H7 (cell line): ENCODE results near the gene UST. TPM values are rescaled to one million over a fixed set of nuclear protein-coding genes. Genes with fewer than 3 reads are reported as not detected.
A peak's percentile ranks its signal among the peaks of the same experiment; 100 is the strongest.

Source experiments
- DNase-seq: peaks from one replicate; pipeline ENCODE4 v3.0.0; 2012
- H3K27me3 ChIP-seq: 2 replicates; pipeline ENCODE4 v1.6.0; 2011; ENCODE audit warnings: mild to moderate bottlenecking, low read length; ENCODE audit not compliant: control insufficient read depth, insufficient read depth
- H3K36me3 ChIP-seq: replicated peaks from 2 replicates; pipeline ENCODE4 v1.5.1; 2011; ENCODE audit warnings: low read length; ENCODE audit not compliant: control insufficient read depth, insufficient read depth
- H3K4me3 ChIP-seq: 2 replicates; pipeline ENCODE4 v1.5.1; 2011; ENCODE audit warnings: low read depth, mild to moderate bottlenecking, control low read depth, low read length, moderate library complexity; ENCODE audit not compliant: insufficient read depth
- total RNA-seq: library from RNA; depleted of rRNA; stranded (reverse); fragments of >200 nt; shearing (Covaris generic); gene quantifications from 2 replicates; pipeline ENCODE4 v1.2.3, GENCODE V29; 2014

The UST gene
- total RNA-seq, 1 experiment from 2014 or later: 32.6 TPM

DNA sequence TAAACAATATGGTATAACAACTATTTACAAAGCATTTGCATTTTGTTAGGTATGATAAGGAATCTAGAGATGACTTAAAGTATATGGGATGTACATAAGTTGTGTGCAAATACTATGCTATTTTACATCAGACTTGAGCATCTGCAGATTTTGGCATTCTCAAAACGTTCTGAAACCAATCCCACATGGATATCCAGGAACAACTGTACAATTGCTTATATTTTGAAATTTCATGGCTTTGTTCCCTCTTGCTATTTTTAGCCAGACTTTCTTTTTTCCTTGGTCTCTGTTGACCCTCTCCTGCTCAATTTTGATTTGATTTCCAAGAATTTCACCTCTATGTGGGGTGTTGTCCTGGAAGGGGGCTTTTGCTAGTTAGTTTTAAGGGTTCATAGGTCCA is 32.9 kb upstream of the UST start:
- H3K4me3 ChIP-seq: no peak overlapping the region
- no peaks in the 10 kb centered on the region for H3K36me3 ChIP-seq
- no peaks in the 10 kb centered on the region for H3K27me3 ChIP-seq
- no peak for DNase-seq

DNA sequence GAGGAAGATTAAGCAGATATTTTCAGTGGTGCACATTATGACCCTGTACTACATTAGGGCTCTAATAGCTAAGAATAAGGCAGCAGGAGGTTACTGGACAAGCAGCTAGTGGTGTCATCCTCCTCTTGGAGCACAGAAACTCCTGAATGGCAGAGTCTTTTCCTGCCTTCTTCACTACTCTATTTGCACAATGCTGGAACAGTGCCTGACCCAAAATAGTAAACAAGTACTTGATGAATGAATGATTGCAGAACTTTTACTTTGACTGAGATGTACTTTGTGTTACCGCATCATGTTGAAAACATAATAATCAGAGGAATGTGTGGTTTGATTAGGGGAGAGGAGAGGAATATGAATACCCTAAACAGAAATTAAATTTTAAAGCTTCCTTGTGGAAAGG is 30.0 kb upstream of the UST start:
- DNase-seq: no peak
- Histone ChIP-seq H3K4me3 (no peak overlapping the region), H3K27me3 (no peaks in the 10 kb centered on the region), H3K36me3 (no peaks in the 10 kb centered on the region)

DNA sequence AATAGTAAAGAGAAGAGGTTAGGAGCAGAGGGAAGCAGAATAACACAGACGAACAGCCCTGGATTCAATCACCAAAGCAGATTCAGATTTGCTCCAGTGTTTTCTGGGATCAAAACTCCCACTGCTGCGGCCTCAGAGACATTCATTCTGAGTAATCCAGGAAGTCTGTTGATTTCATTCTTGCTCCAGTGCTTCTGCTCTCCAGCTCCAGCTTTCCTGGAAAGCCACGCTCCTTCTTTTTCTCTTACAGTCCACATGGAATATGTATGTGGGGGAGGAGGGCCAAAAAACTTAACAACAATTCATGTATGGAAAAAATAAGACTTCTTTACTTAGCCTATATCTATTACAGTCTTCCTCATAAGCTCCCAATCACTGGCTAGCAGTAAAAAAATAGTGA is 26.4 kb upstream of the UST start:
- no peak for DNase-seq
- no peaks in the 10 kb centered on the region for H3K27me3 ChIP-seq
- H3K4me3 ChIP-seq: no peak overlapping the region
- no peaks in the 10 kb centered on the region for H3K36me3 ChIP-seq

DNA sequence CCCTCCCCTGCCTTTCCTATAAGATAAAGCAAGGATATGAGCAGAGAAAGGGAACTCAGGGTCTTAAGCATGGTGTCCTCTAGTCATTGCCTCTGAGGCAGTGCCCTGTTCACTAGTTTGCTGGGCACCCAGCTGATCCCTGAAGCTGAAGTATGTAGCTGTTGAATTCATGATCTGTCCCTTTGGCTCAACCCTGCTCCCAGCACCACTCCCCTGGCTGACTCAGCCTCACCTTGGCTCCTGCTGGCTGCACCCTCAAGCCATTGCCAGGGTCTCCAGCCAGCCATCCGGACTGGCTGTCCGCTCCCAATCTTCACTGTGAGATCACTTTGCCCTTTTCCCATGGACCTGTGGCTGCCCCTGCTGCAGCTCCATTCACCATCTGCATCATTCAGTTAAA is 25.9 kb upstream of the UST start:
- Histone ChIP-seq H3K4me3 (no peak overlapping the region), H3K36me3 (no peaks in the 10 kb centered on the region), H3K27me3 (no peaks in the 10 kb centered on the region)
- no peak for DNase-seq

DNA sequence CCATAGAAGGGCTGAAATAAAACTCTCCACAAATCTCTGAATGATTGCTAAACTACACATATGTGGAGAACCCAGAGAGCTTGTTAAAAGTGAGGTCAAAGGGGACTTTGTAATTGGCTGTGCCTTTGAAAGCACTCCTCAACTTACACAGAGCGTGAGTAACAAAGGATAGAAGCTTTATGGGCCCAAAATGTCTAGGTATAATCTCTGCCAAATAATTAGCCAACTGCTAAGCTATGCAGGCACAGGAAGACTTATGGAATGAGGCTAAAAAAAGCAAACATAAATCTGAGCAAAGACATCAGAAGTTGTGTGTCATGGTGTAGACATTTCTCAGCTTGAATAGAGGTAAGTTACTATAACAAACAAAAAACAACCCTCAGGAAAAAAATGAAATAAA is 23.3 kb upstream of the UST start:
- H3K36me3 ChIP-seq: no peaks in the 10 kb centered on the region
- H3K27me3 ChIP-seq: no peaks in the 10 kb centered on the region
- DNase-seq: no peak
- no peak overlapping the region for H3K4me3 ChIP-seq

DNA sequence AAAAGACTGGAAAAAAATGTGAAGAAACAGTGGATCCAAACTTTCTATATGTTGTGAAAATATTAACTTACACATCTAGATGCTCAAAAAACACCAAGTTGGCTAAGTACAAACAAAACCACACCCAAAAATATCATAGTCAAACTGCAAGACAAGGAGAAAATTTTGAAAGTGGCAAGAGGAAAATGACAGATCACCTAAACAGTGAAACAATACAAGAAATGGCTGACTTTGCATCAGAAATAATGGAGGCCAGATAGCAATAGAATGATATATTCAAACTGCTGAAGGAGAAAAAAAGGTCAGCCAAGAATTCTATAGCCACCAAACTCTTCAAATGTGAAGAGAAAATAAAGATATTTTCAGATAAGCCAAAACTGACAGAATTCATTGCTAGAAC is 22.4 kb upstream of the UST start:
- no peak for DNase-seq
- Histone ChIP-seq H3K27me3 (no peaks in the 10 kb centered on the region), H3K4me3 (no peak overlapping the region), H3K36me3 (no peaks in the 10 kb centered on the region)

DNA sequence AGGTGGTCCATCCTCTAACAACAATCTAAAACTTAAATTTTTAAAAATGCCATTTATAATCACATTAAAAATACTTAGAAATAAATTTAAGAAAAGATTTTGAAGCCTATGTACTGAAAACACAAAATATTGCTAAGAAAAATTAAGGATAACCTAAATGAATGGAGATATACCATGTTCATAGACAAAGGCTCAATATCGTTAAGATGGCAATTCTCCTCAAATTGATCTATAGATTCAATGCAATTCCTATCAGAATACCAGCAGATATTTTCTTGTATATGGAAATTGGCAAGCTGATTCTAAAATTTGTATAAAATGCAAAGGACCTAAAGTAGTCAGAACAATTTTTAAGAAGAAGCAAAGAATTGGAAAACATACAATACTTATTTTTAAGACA is 19.7 kb upstream of the UST start:
- DNase-seq: no peak
- no peak overlapping the region for H3K4me3 ChIP-seq
- no peaks in the 10 kb centered on the region for H3K27me3 ChIP-seq
- no peaks in the 10 kb centered on the region for H3K36me3 ChIP-seq

DNA sequence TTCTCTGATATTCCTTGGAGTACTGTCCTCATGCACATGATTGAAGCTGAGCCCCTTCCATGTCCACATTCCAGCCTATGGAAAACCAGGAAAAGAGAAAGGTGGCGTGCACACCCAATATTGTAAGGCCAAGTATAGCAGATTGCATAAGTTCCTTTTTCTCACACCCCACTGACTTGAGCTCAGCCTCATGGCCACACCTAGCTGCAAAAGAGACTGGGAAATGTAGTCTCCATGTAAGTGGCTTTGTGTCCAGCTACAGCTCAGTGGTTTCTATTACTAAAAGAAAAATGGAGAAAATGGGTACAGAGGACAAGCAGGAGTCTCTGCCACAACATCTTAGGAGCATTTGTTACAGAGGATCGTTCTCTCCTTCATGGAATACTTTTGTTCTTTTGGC is 10.8 kb upstream of the UST start:
- no peak overlapping the region for H3K4me3 ChIP-seq
- no peak for DNase-seq
- H3K36me3 ChIP-seq: no peaks in the 10 kb centered on the region
- no peaks in the 10 kb centered on the region for H3K27me3 ChIP-seq

DNA sequence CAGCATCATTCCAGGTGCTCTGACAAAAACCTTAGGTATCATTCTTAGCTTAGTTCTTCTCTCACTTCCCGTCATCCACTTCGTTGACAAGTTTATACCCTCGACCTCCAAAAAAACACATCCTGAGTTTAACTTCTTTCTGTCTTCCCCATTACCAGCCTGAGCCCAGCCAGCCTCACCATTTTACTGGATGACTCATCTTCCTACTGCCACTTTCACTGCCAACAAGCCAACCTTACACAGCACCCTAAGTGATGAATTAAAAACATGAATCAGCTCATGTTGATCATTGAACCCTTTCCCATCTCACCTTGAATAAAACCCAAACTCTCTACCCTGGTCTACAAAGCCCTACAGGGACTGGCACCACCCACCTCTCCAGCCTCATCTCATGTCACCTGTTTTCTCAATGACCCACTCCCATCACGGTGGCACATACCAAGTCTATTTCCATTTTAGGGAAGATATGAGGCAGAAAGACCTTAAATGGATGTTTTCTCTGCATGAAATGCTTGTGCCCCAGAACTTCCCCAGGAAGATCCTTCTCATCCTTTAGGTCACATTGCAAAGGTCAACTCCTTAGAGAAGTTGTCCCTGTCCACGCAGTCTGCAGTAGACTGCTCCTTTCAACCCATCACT is 9.9 kb upstream of the UST start:
- no peak for DNase-seq
- no peaks in the 10 kb centered on the region for H3K36me3 ChIP-seq
- H3K27me3 ChIP-seq: no peaks in the 10 kb centered on the region
- no peak overlapping the region for H3K4me3 ChIP-seq

DNA sequence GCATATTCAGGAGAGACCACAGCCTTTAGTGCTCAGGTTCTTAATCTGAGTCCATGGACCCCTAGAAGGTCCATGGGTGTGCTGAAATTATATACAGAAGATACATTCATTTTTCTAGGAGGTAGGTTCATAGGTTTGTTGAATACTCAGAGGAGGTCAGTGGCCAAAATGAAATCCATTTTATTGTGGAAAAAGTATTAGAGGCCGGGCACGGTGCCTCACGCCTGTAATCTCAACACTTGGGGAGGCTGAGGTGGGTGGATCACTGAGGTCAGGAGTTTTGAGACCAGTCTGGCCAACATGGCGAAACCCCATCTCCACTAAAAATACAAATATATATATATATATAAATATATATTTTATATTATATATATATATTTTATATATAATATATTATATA is 9.0 kb upstream of the UST start:
- H3K36me3 ChIP-seq: no peaks in the 10 kb centered on the region
- H3K27me3 ChIP-seq: no peaks in the 10 kb centered on the region
- no peak for DNase-seq
- H3K4me3 ChIP-seq: no peak overlapping the region

DNA sequence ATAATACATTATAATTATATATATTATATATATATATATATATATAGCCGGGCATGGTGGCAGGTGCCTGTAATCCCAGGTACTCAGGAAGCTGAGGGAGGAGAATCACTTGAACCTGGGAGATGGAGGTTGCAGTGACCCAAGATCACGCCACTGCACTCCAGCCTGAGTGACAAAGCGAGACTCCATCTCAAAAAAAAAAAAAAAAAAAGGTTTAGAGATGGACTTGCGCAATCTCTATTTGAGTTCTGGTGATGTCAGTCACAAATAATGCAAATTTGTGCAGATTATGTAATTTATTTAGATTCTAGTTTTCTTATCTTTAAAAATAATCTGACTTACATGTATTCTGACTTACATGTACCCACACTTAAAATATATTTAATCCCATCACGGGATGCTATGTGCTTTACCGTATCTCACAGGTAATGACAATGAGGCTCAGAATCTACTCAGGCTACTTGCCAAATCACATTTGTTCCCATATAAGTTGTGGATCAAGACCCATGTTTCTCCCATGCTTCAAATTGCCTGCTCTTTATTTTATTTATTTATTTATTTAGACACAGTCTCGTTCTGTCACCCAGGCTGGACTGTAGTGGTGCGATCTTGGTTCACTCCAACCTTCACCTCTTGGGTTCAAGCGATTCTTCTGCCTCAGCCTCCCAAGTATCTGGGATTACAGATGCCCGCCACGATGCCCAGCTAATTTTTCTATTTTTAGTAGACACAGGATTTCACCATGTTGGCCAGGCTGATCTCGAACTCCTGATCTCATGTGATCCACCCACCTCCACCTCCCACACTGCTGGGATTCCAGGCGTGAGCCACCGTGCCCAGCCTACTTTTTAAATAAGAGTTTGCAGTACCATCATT is 7.6 kb upstream of the UST start:
- Histone ChIP-seq H3K27me3 (no peaks in the 10 kb centered on the region), H3K36me3 (no peaks in the 10 kb centered on the region), H3K4me3 (no peak overlapping the region)
- no peak for DNase-seq

DNA sequence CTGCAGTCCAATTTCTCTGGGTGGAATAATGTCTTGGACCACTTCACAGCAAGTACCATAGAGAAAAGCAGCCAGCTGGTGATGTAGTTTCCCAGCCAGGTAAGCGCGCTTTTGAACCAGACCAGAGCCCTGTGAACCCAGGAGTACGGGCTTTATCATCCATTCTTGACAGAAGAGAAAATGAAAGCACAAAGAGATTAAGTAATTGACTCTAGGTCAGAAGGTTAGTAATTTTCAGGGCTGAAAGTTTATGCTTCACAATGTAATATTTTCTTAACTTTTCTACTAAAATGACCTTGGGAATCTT is 7.1 kb upstream of the UST start:
- no peaks in the 10 kb centered on the region for H3K36me3 ChIP-seq
- no peak for DNase-seq
- no peak overlapping the region for H3K4me3 ChIP-seq
- H3K27me3 ChIP-seq: no peaks in the 10 kb centered on the region

DNA sequence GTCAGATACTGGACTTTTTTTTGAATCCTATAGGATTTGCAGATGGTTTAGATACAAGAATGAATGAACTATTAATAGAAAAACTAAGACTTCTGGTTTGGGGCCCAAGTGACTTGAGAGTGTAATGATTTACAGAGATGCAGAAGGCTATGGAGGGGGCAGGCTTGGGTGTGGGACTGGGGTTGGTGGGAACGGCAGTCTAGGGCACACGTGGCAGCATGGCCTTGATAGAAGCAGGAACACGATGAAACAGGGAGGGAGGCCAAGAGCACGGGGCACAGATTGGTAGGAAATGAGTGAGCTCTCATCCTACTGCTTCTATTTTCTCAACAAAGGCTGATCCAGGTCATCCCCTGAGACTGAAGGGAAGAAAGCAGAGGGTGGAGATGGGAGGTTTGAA is 3.4 kb upstream of the UST start:
- no peaks in the 10 kb centered on the region for H3K36me3 ChIP-seq
- no peak for DNase-seq
- H3K27me3 ChIP-seq: no peaks in the 10 kb centered on the region; the same call in 1 of the 2 replicates
- H3K4me3 ChIP-seq: no peak overlapping the region

DNA sequence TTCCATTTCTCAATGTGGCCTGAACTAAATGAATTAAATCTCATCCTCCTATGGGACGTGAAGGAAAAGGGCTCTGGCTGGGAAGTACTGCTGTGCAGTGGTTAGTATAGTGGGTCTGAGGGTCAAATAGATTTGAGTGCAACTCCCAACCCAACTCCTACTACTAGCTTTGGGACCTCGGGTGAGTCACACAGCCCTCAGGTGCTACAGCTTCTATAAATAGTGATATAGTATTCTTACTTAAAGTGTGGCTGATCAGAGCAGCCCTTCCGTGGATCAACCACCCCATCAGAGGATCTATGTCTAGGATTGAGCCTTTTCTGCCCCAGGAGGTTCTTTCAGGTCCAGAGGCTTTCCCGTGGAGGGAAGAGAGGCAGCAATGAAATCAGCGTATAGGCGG is 904 bp upstream of the UST start:
- DNase-seq: no peak

DNA sequence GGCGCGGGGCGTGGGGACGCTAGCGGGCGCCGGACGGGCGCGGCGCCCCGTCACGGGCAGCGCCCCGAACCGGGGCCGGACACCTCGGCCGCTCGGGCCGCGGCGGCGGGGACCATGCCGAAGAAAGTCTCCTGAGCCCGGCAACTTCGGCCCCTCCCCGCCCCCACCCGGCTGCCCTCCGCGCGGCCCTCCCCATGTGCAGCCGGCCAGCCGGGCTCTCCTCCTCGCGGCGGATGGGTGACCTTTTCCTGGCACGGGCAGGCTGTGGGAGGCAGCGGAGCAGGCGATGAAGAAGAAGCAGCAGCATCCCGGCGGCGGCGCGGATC is 278 bp downstream of the UST start:
- Histone ChIP-seq H3K36me3 (no peaks in the 10 kb centered on the region), H3K4me3 (peak overlapping the region; percentile 99), H3K27me3 (no peaks in the 10 kb centered on the region; the same call in 1 of the 2 replicates)
- peak; percentile 75 for DNase-seq

More for the DNA sequence above, 904 bp upstream of the UST start:
- H3K27me3 ChIP-seq: no peaks in the 10 kb centered on the region; the same call in 1 of the 2 replicates
- H3K4me3 ChIP-seq: peak overlapping the region; percentile 99
- H3K36me3 ChIP-seq: no peaks in the 10 kb centered on the region
